ENCODE measurements around the gene PFDN2.
"Not testable (repeated sequence)": the region's sequence is repeated elsewhere in the genome, so short reads cannot be mapped to it uniquely, and the experiment has no call there.

PFDN2 gene

DNA sequence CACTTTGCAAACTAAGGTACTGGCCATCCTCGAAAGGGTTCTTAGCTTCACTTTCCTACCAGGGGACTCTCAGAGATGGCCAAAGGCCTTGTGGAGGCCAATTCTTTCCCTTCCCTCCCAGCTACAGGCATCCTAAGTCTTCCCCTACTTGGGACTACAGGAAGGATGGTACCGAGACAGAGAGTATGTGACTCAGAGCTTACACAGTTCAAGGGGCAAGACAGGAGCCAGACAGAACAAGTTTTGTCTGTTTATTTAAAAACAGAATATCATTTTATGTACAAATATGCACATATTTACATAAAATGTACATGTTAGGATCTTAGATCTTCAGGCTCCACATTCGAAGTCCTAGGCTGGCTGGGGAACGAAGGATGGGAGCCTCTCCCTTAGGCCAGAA is 47.1 kb downstream of the PFDN2 start:
- H3K4me3 ChIP-seq (replicated peaks in 1 of 2; ENCODE audit: low read depth in 2 of 2, low read length in 2 of 2), result no peak overlapping the region
- peak in 1 of 2 donors; percentile 47 for DNase-seq (ENCODE audit: low read depth in 2 of 2)
- TF ChIP-seq, protein P1, sequence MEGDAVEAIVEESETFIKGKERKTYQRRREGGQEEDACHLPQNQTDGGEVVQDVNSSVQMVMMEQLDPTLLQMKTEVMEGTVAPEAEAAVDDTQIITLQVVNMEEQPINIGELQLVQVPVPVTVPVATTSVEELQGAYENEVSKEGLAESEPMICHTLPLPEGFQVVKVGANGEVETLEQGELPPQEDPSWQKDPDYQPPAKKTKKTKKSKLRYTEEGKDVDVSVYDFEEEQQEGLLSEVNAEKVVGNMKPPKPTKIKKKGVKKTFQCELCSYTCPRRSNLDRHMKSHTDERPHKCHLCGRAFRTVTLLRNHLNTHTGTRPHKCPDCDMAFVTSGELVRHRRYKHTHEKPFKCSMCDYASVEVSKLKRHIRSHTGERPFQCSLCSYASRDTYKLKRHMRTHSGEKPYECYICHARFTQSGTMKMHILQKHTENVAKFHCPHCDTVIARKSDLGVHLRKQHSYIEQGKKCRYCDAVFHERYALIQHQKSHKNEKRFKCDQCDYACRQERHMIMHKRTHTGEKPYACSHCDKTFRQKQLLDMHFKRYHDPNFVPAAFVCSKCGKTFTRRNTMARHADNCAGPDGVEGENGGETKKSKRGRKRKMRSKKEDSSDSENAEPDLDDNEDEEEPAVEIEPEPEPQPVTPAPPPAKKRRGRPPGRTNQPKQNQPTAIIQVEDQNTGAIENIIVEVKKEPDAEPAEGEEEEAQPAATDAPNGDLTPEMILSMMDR (IDR thresholded peaks at IDR 0.05; ENCODE audit: low read depth, low read length), result no peak

- no peak within 1 kb of the TSS for H3K4me3 ChIP-seq (replicated peaks in 1 of 2; ENCODE audit: low read depth in 2 of 2, low read length in 2 of 2)
These were observed 48.0 kb downstream of the PFDN2 start, which contains the start of gene ARHGAP30 for GRCh38 chr1:161069731-161070270. Gene ARHGAP30, minus strand, starts transcription at chr1:161069891. Its CDS starts 267 bp downstream, at chr1:161069624.

GRCh38 chr1:161069241-161069640 is 48.6 kb downstream of the PFDN2 start:
- TF ChIP-seq, protein P1 (IDR thresholded peaks at IDR 0.05; ENCODE audit: low read depth, low read length), result no peak
- DNase-seq (ENCODE audit: low read depth in 2 of 2), result no peak
- no peak overlapping the region for H3K4me3 ChIP-seq (replicated peaks in 1 of 2; ENCODE audit: low read depth in 2 of 2, low read length in 2 of 2)

More at GRCh38 chr1:161069731-161070270, 48.0 kb downstream of the PFDN2 start, which contains the start of gene ARHGAP30:
- TF ChIP-seq, protein P1 (IDR thresholded peaks at IDR 0.05; ENCODE audit: low read depth, low read length), result no peak
- no peak for DNase-seq (ENCODE audit: low read depth in 2 of 2)

DNA sequence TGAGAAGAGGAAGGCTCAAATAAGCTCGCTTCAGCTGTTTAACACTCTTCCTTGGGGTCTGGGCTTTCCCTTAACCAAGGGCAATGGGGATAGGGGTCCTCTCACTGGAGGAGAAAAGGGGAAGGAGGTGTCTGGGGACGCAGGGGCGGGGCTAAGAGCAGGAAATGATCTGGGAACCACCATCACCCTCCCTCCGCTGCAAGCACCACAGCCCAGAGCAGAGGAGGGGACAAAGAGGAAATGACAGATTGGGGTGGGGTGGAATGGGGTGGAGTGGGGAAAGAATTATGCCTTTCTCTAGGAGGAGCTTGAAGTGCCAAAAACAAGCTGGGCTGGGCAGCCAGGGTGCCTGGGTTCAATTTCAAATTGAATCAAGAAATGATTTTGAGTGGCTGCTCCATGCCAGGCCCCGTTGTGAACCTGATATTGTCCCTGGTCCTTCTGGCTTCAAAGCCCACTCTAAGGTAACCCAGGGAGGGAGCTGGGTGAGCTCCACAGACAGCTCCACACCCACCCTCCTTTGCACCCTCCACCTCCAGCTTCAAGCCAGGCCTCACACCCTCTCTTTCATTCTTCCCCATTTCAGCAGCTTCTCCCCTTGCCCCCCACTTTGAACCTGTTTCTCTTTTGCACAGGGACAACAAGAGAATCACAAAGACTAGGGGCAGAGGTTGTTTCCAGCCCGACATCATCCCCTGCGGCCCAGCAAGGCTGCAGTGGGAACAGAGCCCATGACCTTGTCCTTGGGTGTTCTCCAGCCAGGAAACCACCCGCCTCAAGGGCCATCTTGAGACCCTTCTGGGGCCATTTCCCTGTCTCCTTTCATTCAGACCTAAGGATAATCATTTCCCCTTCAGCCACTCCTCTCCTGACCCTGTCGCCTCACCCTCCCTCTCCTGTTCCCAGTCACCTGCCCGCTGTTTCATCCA is 49.3 kb downstream of the PFDN2 start:
- DNase-seq (ENCODE audit: low read depth in 2 of 2), result no peak
- TF ChIP-seq, protein P1 (IDR thresholded peaks at IDR 0.05; ENCODE audit: low read depth, low read length), result no peak
- H3K4me3 ChIP-seq (replicated peaks in 1 of 2; ENCODE audit: low read depth in 2 of 2, low read length in 2 of 2), result no peak overlapping the region

DNA sequence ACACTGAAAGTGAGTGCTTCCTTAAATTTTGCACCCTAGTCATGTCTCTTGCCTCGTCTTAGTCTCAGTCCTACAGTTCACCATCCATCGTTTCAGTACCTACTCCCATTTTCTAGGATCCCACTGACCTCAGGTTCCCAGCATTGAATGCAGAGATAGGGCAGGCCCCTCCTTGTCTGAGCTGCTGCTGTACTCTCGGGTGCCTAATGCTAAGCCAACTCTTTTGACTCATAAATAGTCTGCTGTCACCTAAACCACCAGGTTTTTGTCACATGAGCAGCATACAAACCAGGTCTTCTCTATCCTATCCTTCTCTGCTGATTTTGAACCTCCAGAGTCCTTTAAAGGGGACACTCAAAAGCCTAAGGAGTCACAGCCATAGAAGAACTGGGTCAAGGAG is 51.1 kb downstream of the PFDN2 start:
- H3K4me3 ChIP-seq (replicated peaks in 1 of 2; ENCODE audit: low read depth in 2 of 2, low read length in 2 of 2), result no peak overlapping the region
- DNase-seq (ENCODE audit: low read depth in 2 of 2), result no peak
- TF ChIP-seq, protein P1 (IDR thresholded peaks at IDR 0.05; ENCODE audit: low read depth, low read length), result no peak

DNA sequence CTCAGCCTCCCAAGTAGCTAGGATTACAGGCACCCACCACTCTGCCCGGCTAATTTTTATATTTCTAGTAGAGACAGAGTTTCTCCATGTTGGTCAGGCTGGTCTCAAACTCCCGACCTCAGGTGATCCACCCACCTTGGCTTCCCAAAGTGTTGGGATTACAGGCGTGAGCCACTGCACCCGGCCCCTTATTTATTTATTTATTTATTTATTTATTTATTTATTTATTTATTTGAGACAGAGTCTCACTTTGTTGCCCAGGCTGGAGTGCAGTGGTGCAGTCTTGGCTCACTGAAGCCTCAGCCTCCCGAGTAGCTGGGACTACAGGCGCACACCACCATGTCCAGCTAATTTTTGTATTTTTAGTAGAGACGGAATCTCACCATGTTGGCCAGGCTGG is 52.2 kb downstream of the PFDN2 start:
- DNase-seq (ENCODE audit: low read depth in 2 of 2); H3K4me3 ChIP-seq (replicated peaks in 1 of 2; ENCODE audit: low read depth in 2 of 2, low read length in 2 of 2): not testable (repeated sequence)

DNA sequence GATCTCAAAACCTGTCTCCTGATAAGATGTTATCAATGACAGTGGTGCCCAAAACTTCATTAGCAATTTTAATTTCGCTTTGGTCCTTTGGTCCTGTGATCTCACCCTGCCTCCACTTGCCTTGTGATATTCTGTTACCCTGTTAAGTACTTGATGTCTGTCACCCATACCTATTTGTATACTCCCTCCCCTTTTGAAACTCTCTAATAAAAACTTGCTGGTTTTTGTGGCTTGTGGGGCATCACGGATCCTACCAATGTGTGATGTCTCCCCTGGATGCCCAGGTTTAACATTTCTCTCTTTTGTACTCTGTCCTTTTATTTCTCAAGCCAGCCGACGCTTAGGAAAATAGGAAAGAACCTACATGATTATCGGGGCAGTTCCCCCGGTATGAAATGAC is 53.9 kb downstream of the PFDN2 start:
- not testable (repeated sequence) for DNase-seq (ENCODE audit: low read depth in 2 of 2); H3K4me3 ChIP-seq (replicated peaks in 1 of 2; ENCODE audit: low read depth in 2 of 2, low read length in 2 of 2)
